CD8-positive, alpha-beta memory T cell (primary cell): ENCODE results near the gene CALD1. TPM values are rescaled to one million over a fixed set of nuclear protein-coding genes. Genes with fewer than 3 reads are reported as not detected.

ENCODE experiments used
- CTCF ChIA-PET: fragments of 350-600 bp; sonication (Branson Sonifier 250); formaldehyde crosslinking; loops from one replicate; lab custom pipeline; 2021; ENCODE audit warnings: antibody characterized with exemption; lab: Charles Lee
- POLR2A ChIA-PET: fragments of 350-600 bp; sonication (Branson Sonifier 250); formaldehyde crosslinking; loops from one replicate; lab custom pipeline; 2021; ENCODE audit warnings: antibody characterized with exemption; lab: Charles Lee
- DNase-seq, 5 donors: peaks; one replicate each; pipeline versions ENCODE4 v3.0.0 to v3.0.0-alpha.2; 2020 to 2022; ENCODE audit warnings: mixed read lengths in 1 of 5
- H3K27ac ChIP-seq: one replicate; pipeline ENCODE4 v1.7.0; 2013; ENCODE audit warnings: low read depth, mild to moderate bottlenecking, low read length, moderate library complexity
- H3K27me3 ChIP-seq: 2 replicates; pipeline ENCODE4 v1.7.0; 2013; ENCODE audit warnings: low read length, mild to moderate bottlenecking; ENCODE audit not compliant: insufficient read depth, poor library complexity, severe bottlenecking
- H3K36me3 ChIP-seq: 2 replicates; pipeline ENCODE4 v1.7.0; 2013; ENCODE audit warnings: mild to moderate bottlenecking, low read length, moderate library complexity; ENCODE audit not compliant: insufficient read depth
- H3K4me1 ChIP-seq: 2 replicates; pipeline ENCODE4 v1.7.0; 2013; ENCODE audit warnings: mild to moderate bottlenecking, low read length, moderate library complexity; ENCODE audit not compliant: insufficient read depth
- H3K4me3 ChIP-seq: 2 replicates; pipeline ENCODE4 v1.7.0; 2013; ENCODE audit warnings: mild to moderate bottlenecking, low read length
- H3K9me3 ChIP-seq: 2 replicates; pipeline ENCODE4 v1.7.0; 2013; ENCODE audit warnings: mild to moderate bottlenecking, low read length
- H3K27ac Mint-ChIP-seq, 8 donors: one replicate each; pipeline ENCODE4 v1.8.0; 2020 to 2021; ENCODE audit warnings: mixed read lengths in 8 of 8, mild to moderate bottlenecking in 6 of 8, inconsistent platforms in 3 of 8, moderate library complexity in 3 of 8
- H3K27me3 Mint-ChIP-seq, 2 donors: one replicate each; pipeline ENCODE4 v1.8.0; 2020 to 2021; ENCODE audit warnings: mixed read lengths in 2 of 2, mild to moderate bottlenecking in 1 of 2, moderate library complexity in 1 of 2
- H3K36me3 Mint-ChIP-seq, 3 donors: one replicate each; pipeline ENCODE4 v1.8.0; 2020 to 2021; ENCODE audit warnings: mixed read lengths in 3 of 3, inconsistent platforms in 1 of 3, mild to moderate bottlenecking in 1 of 3
- H3K4me1 Mint-ChIP-seq, 3 donors: one replicate each; pipeline ENCODE4 v1.8.0; 2020 to 2021; ENCODE audit warnings: mixed read lengths in 3 of 3, inconsistent platforms in 1 of 3, mild to moderate bottlenecking in 1 of 3
- H3K4me3 Mint-ChIP-seq, 7 donors: one replicate each; pipeline ENCODE4 v1.8.0; 2020 to 2021; ENCODE audit warnings: mixed read lengths in 7 of 7, mild to moderate bottlenecking in 6 of 7, moderate library complexity in 4 of 7, inconsistent platforms in 2 of 7
- H3K9me3 Mint-ChIP-seq, 5 donors: one replicate each; pipeline ENCODE4 v1.8.0; 2020 to 2022; ENCODE audit warnings: mixed read lengths in 5 of 5, mild to moderate bottlenecking in 3 of 5, moderate library complexity in 2 of 5, inconsistent platforms in 1 of 5
- polyA plus RNA-seq: library from polyadenylated mRNA; unstranded; fragments of 300-500 nt; fragmentation: Illumina TruSeq; gene quantifications from one replicate; pipeline ENCODE4 v1.2.3, GENCODE V29; 2021
- total RNA-seq, 2 experiments: library from RNA; stranded (reverse); gene quantifications; one replicate each; pipeline ENCODE4 v1.2.3, GENCODE V29; 2021

The CALD1 gene
- total and polyA plus RNA-seq, 3 experiments from 2014 or later, result 3.1 to 3.3 TPM; not detected in 1

DNA sequence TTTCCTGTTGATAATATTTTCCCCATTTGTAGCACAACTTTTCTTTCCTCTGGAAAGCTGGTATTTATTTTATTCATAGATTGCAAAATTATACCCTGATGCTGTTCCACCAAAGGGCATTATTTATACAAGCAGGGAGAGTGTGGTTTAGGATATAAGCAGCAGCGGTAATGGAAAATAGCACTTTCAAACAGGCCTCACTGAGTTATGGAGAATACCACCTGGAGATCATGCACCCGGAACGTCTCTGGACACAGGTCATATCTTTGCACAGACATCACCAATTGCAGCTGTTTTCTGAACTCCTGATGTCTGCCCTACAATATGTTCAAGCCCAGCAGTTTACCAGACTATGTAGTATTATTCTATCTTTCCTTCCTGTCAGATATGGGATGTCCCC, 2.0 kb upstream of the CALD1 start:
- no peak for DNase-seq
- Histone ChIP-seq H3K4me1 (no peaks in the 10 kb centered on the region), H3K27me3 (no peaks in the 10 kb centered on the region), H3K9me3 (no peaks in the 10 kb centered on the region), H3K4me3 (no peak overlapping the region), H3K27ac (no peak overlapping the region), H3K36me3 (no peaks in the 10 kb centered on the region)
- H3K27ac Mint-ChIP-seq, result no peak overlapping the region
- no peaks in the 10 kb centered on the region for H3K36me3 Mint-ChIP-seq
- no peaks in the 10 kb centered on the region for H3K4me1 Mint-ChIP-seq
- ChIA-PET POLR2A (no interaction called here), CTCF (no interaction called here)
- H3K4me3 Mint-ChIP-seq, result no peak overlapping the region
- no peaks in the 10 kb centered on the region for H3K9me3 Mint-ChIP-seq
- peaks cover 12 to 36% of the 10 kb centered on the region in 2 donors for H3K27me3 Mint-ChIP-seq

DNA sequence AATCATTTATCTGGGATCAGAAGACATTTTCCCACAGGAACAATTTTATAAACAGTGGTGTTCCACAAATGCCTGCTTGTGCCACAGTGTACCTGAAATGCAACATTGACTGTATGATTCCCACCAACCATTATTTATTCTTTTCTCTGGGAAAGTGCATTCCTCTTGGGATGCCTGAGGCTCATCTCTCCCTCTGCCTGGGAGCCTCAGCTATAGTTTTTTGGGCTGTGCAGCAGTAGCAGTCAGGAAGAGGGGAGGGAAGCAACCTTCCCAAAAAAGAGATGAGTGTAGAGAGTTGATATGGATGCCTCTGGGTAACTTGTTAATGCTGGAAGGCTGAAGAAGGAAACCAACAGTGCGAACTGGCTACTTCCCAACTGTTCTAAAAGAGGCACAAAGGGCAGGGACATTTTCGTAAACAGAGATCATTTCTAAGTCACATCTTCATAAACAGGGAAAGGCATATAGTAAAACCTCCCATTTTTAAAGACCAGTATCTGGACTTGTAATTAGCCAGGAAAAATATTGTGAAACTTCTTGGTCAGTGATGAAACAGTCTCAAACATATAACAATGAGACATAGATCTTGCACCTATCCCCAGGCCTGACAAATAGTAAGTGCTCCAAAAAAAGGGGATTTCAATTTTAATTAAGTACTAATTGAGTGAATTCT, 1.4 kb upstream of the CALD1 start:
- H3K9me3 ChIP-seq, result no peaks in the 10 kb centered on the region
- H3K36me3 ChIP-seq, result no peaks in the 10 kb centered on the region
- no peaks in the 10 kb centered on the region for H3K4me1 ChIP-seq
- H3K4me3 Mint-ChIP-seq, result no peak overlapping the region
- H3K27me3 ChIP-seq, result no peaks in the 10 kb centered on the region
- H3K27me3 Mint-ChIP-seq, result peaks cover 12 to 40% of the 10 kb centered on the region in 2 donors
- no peaks in the 10 kb centered on the region for H3K9me3 Mint-ChIP-seq
- H3K4me3 ChIP-seq, result no peak overlapping the region
- no peaks in the 10 kb centered on the region for H3K36me3 Mint-ChIP-seq
- POLR2A ChIA-PET, result no interaction called here
- no peaks in the 10 kb centered on the region for H3K4me1 Mint-ChIP-seq
- CTCF ChIA-PET, result no interaction called here
- no peak overlapping the region for H3K27ac Mint-ChIP-seq
- DNase-seq, result no peak
- H3K27ac ChIP-seq, result no peak overlapping the region

- no peaks in the 10 kb centered on the region for H3K36me3 Mint-ChIP-seq
- no peaks in the 10 kb centered on the region for H3K9me3 ChIP-seq
- H3K4me3 ChIP-seq, result no peak overlapping the region
- POLR2A ChIA-PET, result no interaction called here
- no peaks in the 10 kb centered on the region for H3K36me3 ChIP-seq
- H3K27me3 Mint-ChIP-seq, result peaks cover 14 to 40% of the 10 kb centered on the region in 2 donors
- no peaks in the 10 kb centered on the region for H3K27me3 ChIP-seq
- DNase-seq, result no peak
- H3K27ac Mint-ChIP-seq, result no peak overlapping the region
- H3K4me3 Mint-ChIP-seq, result no peak overlapping the region
- CTCF ChIA-PET, result no interaction called here
- H3K9me3 Mint-ChIP-seq, result no peaks in the 10 kb centered on the region
- no peak overlapping the region for H3K27ac ChIP-seq
- no peaks in the 10 kb centered on the region for H3K4me1 Mint-ChIP-seq
- no peaks in the 10 kb centered on the region for H3K4me1 ChIP-seq
Measured at GRCh38 chr7:134779741-134780065, 269 bp downstream of the CALD1 start.

GRCh38 chr7:134780166-134780828, 863 bp downstream of the CALD1 start:
- ChIA-PET POLR2A (no interaction called here), CTCF (no interaction called here)
- H3K9me3 ChIP-seq, result no peaks in the 10 kb centered on the region
- no peaks in the 10 kb centered on the region for H3K36me3 ChIP-seq
- H3K4me1 Mint-ChIP-seq, result no peaks in the 10 kb centered on the region
- no peak overlapping the region for H3K27ac Mint-ChIP-seq
- no peaks in the 10 kb centered on the region for H3K9me3 Mint-ChIP-seq
- no peak overlapping the region for H3K27ac ChIP-seq
- peaks cover 14 to 40% of the 10 kb centered on the region in 2 donors for H3K27me3 Mint-ChIP-seq
- H3K4me1 ChIP-seq, result no peaks in the 10 kb centered on the region
- no peak overlapping the region for H3K4me3 ChIP-seq
- no peak for DNase-seq
- no peak overlapping the region for H3K4me3 Mint-ChIP-seq
- H3K36me3 Mint-ChIP-seq, result no peaks in the 10 kb centered on the region
- H3K27me3 ChIP-seq, result no peaks in the 10 kb centered on the region

- no peaks in the 10 kb centered on the region for H3K36me3 Mint-ChIP-seq
- H3K4me1 Mint-ChIP-seq, result no peaks in the 10 kb centered on the region
- Histone ChIP-seq H3K27me3 (no peaks in the 10 kb centered on the region), H3K4me3 (no peak overlapping the region), H3K27ac (no peak overlapping the region), H3K36me3 (no peaks in the 10 kb centered on the region), H3K4me1 (no peaks in the 10 kb centered on the region), H3K9me3 (no peaks in the 10 kb centered on the region)
- no peak overlapping the region for H3K4me3 Mint-ChIP-seq
- no peak for DNase-seq
- no peak overlapping the region for H3K27ac Mint-ChIP-seq
- ChIA-PET POLR2A (no interaction called here), CTCF (no interaction called here)
- no peaks in the 10 kb centered on the region for H3K9me3 Mint-ChIP-seq
- H3K27me3 Mint-ChIP-seq, result peaks cover 14 to 36% of the 10 kb centered on the region in 2 donors
Measured at GRCh38 chr7:134781171-134781570, 1.7 kb downstream of the CALD1 start.

DNA sequence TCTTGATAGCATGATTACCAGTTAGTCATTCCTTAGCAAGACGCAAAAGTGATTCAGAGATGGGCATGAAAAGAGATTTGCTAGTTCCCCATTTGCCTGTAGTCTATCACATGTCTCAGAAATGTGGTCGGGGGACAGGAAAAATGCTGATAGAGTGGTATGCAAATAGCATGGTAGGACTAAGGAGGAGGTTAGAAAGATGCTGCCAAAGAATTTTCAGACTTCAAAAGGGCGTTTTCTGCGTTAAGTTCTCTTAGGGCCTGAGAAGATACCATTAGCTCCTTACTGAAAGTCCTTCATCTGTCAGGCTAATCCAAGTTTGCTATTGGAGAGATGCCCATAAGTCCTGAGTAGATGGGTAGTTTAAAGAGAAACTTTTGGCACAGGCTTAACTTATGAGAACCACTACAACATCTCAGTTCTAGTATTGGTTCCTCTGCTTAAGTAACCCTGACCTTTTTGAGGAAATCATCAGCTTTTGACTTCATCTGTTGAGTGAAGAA, 2.7 kb downstream of the CALD1 start:
- H3K27me3 ChIP-seq, result no peaks in the 10 kb centered on the region
- POLR2A ChIA-PET, result no interaction called here
- Mint-ChIP-seq H3K27me3 (peaks cover 13 to 36% of the 10 kb centered on the region in 2 donors), H3K27ac (no peak overlapping the region), H3K4me3 (no peak overlapping the region), H3K36me3 (no peaks in the 10 kb centered on the region), H3K9me3 (no peaks in the 10 kb centered on the region), H3K4me1 (no peaks in the 10 kb centered on the region)
- H3K9me3 ChIP-seq, result no peaks in the 10 kb centered on the region
- CTCF ChIA-PET, result no interaction called here
- no peak for DNase-seq
- H3K36me3 ChIP-seq, result no peaks in the 10 kb centered on the region
- H3K4me1 ChIP-seq, result no peaks in the 10 kb centered on the region
- no peak overlapping the region for H3K4me3 ChIP-seq
- no peak overlapping the region for H3K27ac ChIP-seq

DNA sequence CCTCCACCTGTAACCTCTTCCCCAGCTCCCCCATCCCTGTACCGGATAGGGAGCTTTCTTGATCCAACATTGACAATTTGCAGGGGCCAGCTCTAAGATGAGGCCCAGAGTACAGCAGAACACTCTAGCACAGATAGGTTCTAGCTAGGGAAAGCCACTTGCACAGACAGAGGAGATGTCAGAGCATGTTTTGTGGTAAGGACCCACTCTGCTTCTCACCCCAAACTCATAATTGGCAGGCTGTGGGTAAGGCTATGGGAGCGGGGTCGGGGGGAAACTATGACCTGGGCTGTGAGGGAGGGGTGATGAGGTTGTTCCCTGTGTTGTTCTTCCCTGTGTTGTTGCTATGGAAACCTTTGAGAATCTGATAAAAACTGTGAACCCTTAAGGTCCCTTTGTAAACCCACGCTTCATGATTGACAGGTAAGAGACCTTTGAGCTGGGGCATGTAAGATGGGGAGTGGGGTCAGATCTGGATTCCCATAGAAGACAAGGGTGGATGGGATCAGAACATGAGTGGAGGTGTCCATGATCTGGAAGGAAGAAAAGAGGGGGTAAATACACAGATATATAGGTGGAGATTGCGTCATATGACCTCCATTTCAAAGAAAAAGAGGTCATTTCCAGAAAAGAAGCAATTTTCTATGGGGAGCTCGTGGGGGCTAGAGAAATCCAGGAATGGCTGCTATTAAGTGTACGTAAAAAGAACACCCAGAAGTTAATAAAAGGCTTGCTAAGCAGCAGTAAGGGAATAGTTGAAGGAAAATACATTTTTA, 4.0 kb downstream of the CALD1 start:
- CTCF ChIA-PET, result no interaction called here
- Histone ChIP-seq H3K4me1 (no peaks in the 10 kb centered on the region), H3K27me3 (no peaks in the 10 kb centered on the region), H3K27ac (no peak overlapping the region), H3K4me3 (no peak overlapping the region), H3K36me3 (no peaks in the 10 kb centered on the region), H3K9me3 (no peaks in the 10 kb centered on the region)
- POLR2A ChIA-PET, result no interaction called here
- Mint-ChIP-seq H3K36me3 (no peaks in the 10 kb centered on the region), H3K27ac (no peak overlapping the region), H3K4me1 (no peaks in the 10 kb centered on the region), H3K4me3 (no peak overlapping the region), H3K9me3 (no peaks in the 10 kb centered on the region), H3K27me3 (peaks cover 7 to 25% of the 10 kb centered on the region in 2 donors)
- no peak for DNase-seq
